Neural cell (in vitro differentiated cells): Measurements from ENCODE around the gene ZNF445.

Experiments used
- EZH2 ChIP-seq: fragments of 200-600, 300-800 bp; shearing (Covaris generic), sonication (generic); IDR thresholded peaks from 2 replicates; pipeline ENCODE4 v1.6.1; 2014; ENCODE audit warnings: antibody characterized with exemption, low read length, borderline replicate concordance, mild to moderate bottlenecking; ENCODE audit not compliant: insufficient read depth, poor library complexity, severe bottlenecking
- SMC3 ChIP-seq: fragments of 450-650 bp; conservative IDR thresholded peaks from 2 replicates; pipeline ENCODE4 v1.6.1; 2014; ENCODE audit warnings: antibody characterized with exemption, mild to moderate bottlenecking, moderate library complexity; ENCODE audit not compliant: poor library complexity
- TF ChIP-seq, protein P1 (sequence below): fragments of 450-650 bp; IDR thresholded peaks from 2 replicates; pipeline ENCODE4 v1.5.1; 2014; ENCODE audit warnings: antibody characterized with exemption, mild to moderate bottlenecking, moderate library complexity; ENCODE audit not compliant: poor library complexity, severe bottlenecking

DNA sequence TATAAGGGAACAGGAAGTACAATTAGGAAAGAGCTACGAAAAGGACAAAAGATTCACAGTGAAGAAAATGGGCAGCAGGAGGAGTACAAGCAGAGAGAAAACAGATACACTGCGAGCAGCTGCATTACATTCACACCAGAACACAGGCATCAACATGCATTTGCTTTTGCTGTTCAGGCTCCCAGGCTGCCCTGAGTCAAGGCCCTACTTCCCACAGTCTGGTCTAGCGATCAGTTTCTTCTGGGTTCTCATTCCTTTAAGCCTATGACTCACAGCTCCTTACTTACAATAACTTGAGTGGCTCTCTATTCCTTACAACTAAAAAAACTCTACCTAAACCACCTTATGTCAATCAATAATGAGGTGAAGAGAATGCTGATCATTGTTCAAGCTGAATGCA, 24.5 kb upstream of the ZNF445 start:
- TF ChIP-seq SMC3 (no peak), EZH2 (no peak)
- TF ChIP-seq, protein P1, sequence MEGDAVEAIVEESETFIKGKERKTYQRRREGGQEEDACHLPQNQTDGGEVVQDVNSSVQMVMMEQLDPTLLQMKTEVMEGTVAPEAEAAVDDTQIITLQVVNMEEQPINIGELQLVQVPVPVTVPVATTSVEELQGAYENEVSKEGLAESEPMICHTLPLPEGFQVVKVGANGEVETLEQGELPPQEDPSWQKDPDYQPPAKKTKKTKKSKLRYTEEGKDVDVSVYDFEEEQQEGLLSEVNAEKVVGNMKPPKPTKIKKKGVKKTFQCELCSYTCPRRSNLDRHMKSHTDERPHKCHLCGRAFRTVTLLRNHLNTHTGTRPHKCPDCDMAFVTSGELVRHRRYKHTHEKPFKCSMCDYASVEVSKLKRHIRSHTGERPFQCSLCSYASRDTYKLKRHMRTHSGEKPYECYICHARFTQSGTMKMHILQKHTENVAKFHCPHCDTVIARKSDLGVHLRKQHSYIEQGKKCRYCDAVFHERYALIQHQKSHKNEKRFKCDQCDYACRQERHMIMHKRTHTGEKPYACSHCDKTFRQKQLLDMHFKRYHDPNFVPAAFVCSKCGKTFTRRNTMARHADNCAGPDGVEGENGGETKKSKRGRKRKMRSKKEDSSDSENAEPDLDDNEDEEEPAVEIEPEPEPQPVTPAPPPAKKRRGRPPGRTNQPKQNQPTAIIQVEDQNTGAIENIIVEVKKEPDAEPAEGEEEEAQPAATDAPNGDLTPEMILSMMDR = no peak
